DLD1 (cell line): ENCODE data around the gene PRSS21.

ENCODE experiments used
- in situ Hi-C: cut with HindIII; loops from 2 replicates; pipeline ENCODE4 v1.10.0; 2017; ENCODE audit warnings: low sequenced_read_pairs

The PRSS21 gene

GRCh38 chr16:2825049-2825742 is 8.2 kb downstream of the PRSS21 start:
- in situ Hi-C loops = no loop called here

GRCh38 chr16:2825906-2826305 is 8.9 kb downstream of the PRSS21 start:
- in situ Hi-C loops = no loop called here

- in situ Hi-C loops = no loop called here
Observed at GRCh38 chr16:2826591-2827373, 9.7 kb downstream of the PRSS21 start.

- in situ Hi-C loops = no loop called here
Observed at GRCh38 chr16:2827374-2827791, 10.3 kb downstream of the PRSS21 start.

GRCh38 chr16:2827831-2828520 is 10.9 kb downstream of the PRSS21 start:
- in situ Hi-C loops = no loop called here

- in situ Hi-C loops = no loop called here
Observed at GRCh38 chr16:2828521-2828840, 11.4 kb downstream of the PRSS21 start.

- in situ Hi-C loops = no loop called here
Observed at GRCh38 chr16:2828876-2829430, 11.9 kb downstream of the PRSS21 start.

- in situ Hi-C loops = no loop called here
Observed at GRCh38 chr16:2829501-2830354, 12.7 kb downstream of the PRSS21 start, which contains the start of gene ZG16B. Gene ZG16B, plus strand, starts transcription at chr16:2830303. Its CDS starts 139 bp downstream, at chr16:2830442.

- in situ Hi-C loops = no loop called here
Observed at GRCh38 chr16:2830355-2830695, 13.3 kb downstream of the PRSS21 start.

- in situ Hi-C loops = no loop called here
Observed at GRCh38 chr16:2831203-2831602, 14.2 kb downstream of the PRSS21 start.

GRCh38 chr16:2833776-2834175 is 16.7 kb downstream of the PRSS21 start:
- in situ Hi-C loops = no loop called here

GRCh38 chr16:2834968-2835367 is 17.9 kb downstream of the PRSS21 start:
- in situ Hi-C loops = no loop called here

- in situ Hi-C loops = no loop called here
Observed at GRCh38 chr16:2835638-2836493, 18.8 kb downstream of the PRSS21 start.

- in situ Hi-C loops = no loop called here
Observed at GRCh38 chr16:2836646-2837508, 19.8 kb downstream of the PRSS21 start.

GRCh38 chr16:2838928-2839327 is 21.9 kb downstream of the PRSS21 start:
- in situ Hi-C loops = no loop called here

- in situ Hi-C loops = no loop called here
Observed at GRCh38 chr16:2839650-2840450, 22.8 kb downstream of the PRSS21 start.

GRCh38 chr16:2840914-2841313 is 23.9 kb downstream of the PRSS21 start:
- in situ Hi-C loops = no loop called here
